ENCODE data around the gene IGFL2. TPM values are rescaled to one million over a fixed set of nuclear protein-coding genes. Genes with fewer than 3 reads are reported as not detected.

IGFL2 gene
- total RNA-seq, 1 experiment from 2014 or later, result not detected

GRCh38 chr19:46131485-46132143 lies 16.4 kb upstream of the IGFL2 start:
- ChIA-PET CTCF (no interaction called here), POLR2A (no interaction called here)
- no TSS peak for BruUV-seq (replicated peaks)
- DNase-seq (ENCODE audit: low read depth, low spot score) (no peak), ATAC-seq (no peak)
- intact Hi-C loops (cut with micrococcal nuclease; ENCODE audit: unreplicated experiment), result no loop called here
- TF ChIP-seq SIN3A (IDR thresholded peaks at IDR 0.05; ENCODE audit: borderline replicate concordance, insufficient read depth, low read depth, low read length) (no peak), TCF7L2 (IDR thresholded peaks at IDR 0.05; ENCODE audit: low read depth, low read length) (no peak), REST (IDR thresholded peaks at IDR 0.05; ENCODE audit: insufficient read depth in 1 of 2, low read depth in 2 of 2, low read length in 1 of 2) (no peak), POLR2AphosphoS5 (IDR thresholded peaks at IDR 0.05; ENCODE audit: low read depth, low read length) (no peak), CTCF (IDR thresholded peaks at IDR 0.05) (no peak)
- no peaks in the 10 kb centered on the region for H3K36me3 ChIP-seq (ENCODE audit: control insufficient read depth, insufficient read depth, low read length)
- peaks cover 2% of the 10 kb centered on the region; the same call in 1 of the 2 replicates for H3K27me3 ChIP-seq (ENCODE audit: control insufficient read depth, insufficient read depth, low read length)
- H3K4me3 ChIP-seq (ENCODE audit: low read depth in 2 of 2, low read length in 2 of 2), result no peak overlapping the region
- in situ Hi-C loops (cut with HindIII; ENCODE audit: low pct_unique_long_range_greater_than_20kb, low sequenced_read_pairs), result no loop called here
- no peak overlapping the region for H3K27ac ChIP-seq (ENCODE audit: low read length)
- no peaks in the 10 kb centered on the region for H3K9me3 ChIP-seq (ENCODE audit: control insufficient read depth, insufficient read depth, low read depth, low read length)
- no peaks in the 10 kb centered on the region for H3K4me1 ChIP-seq (ENCODE audit: control insufficient read depth, insufficient read depth, low read length)

- H3K36me3 ChIP-seq (ENCODE audit: control insufficient read depth, insufficient read depth, low read length), result no peaks in the 10 kb centered on the region
- no peak overlapping the region; a peak in 1 of 4 replicates for H3K4me3 ChIP-seq (ENCODE audit: low read depth in 2 of 2, low read length in 2 of 2)
- no peaks in the 10 kb centered on the region for H3K4me1 ChIP-seq (ENCODE audit: control insufficient read depth, insufficient read depth, low read length)
- ATAC-seq (no peak), DNase-seq (ENCODE audit: low read depth, low spot score) (no peak)
- no TSS peak for BruUV-seq (replicated peaks)
- intact Hi-C loops (cut with micrococcal nuclease; ENCODE audit: unreplicated experiment) (no loop called here), in situ Hi-C loops (cut with HindIII; ENCODE audit: low pct_unique_long_range_greater_than_20kb, low sequenced_read_pairs) (no loop called here)
- ChIA-PET POLR2A (no interaction called here), CTCF (no interaction called here)
- H3K27ac ChIP-seq (ENCODE audit: low read length), result no peak overlapping the region
- H3K9me3 ChIP-seq (ENCODE audit: control insufficient read depth, insufficient read depth, low read depth, low read length), result no peaks in the 10 kb centered on the region
- TF ChIP-seq TCF7L2 (IDR thresholded peaks at IDR 0.05; ENCODE audit: low read depth, low read length) (no peak), POLR2AphosphoS5 (IDR thresholded peaks at IDR 0.05; ENCODE audit: low read depth, low read length) (no peak), REST (IDR thresholded peaks at IDR 0.05; ENCODE audit: insufficient read depth in 1 of 2, low read depth in 2 of 2, low read length in 1 of 2) (no peak), CTCF (IDR thresholded peaks at IDR 0.05) (no peak), SIN3A (IDR thresholded peaks at IDR 0.05; ENCODE audit: borderline replicate concordance, insufficient read depth, low read depth, low read length) (no peak)
- H3K27me3 ChIP-seq (ENCODE audit: control insufficient read depth, insufficient read depth, low read length), result peaks cover 2% of the 10 kb centered on the region; the same call in 1 of the 2 replicates
Measured at GRCh38 chr19:46132508-46133100, 15.4 kb upstream of the IGFL2 start.

Measured in Panc1 (cell line).